GM10847 (cell line): ENCODE results near the gene A1BG.

Experiments used
- POLR2A ChIP-seq: IDR thresholded peaks from 2 replicates; pipeline ENCODE4 v1.6.1; 2011; ENCODE audit not compliant: insufficient read length; ENCODE audit errors: extremely low read depth

A1BG gene

GRCh38 chr19:58305065-58305931 lies 48.0 kb downstream of the A1BG start, which contains the start of gene ERVK3-1:
Gene ERVK3-1 (plus strand): TSS chr19:58305377. CDS start chr19:58312169, 6,792 bp downstream.
- peak; percentile 95 for TF ChIP-seq POLR2A

- TF ChIP-seq POLR2A = no peak
These were observed 48.6 kb downstream of the A1BG start for GRCh38 chr19:58304748-58305064.

DNA sequence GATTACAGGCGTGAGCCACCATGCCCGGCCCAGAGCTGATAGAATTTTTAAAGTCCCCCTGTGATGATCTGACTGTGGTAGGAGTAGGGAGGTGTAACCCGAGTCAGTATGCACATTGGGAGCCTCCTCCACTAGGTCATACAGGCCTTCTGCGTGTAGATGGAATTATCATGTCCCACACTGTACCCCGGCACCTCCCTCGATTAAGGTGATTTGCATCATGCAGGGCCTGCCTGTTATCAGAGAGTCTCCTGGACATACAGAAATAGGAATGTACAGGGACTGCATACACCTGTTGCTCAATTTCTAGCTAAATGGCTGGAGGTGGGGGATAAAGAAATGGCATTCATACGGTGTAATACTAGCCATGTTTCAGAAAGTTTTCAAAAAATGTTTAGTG lies 49.0 kb downstream of the A1BG start:
- no peak for TF ChIP-seq POLR2A

GRCh38 chr19:58300620-58301019 lies 52.7 kb downstream of the A1BG start:
- TF ChIP-seq POLR2A = no peak

- no peak for TF ChIP-seq POLR2A
These were observed 57.2 kb downstream of the A1BG start for GRCh38 chr19:58296104-58296503.
